ENCODE measurements around the gene B9D1. TPM values are rescaled to one million over a fixed set of nuclear protein-coding genes. Genes with fewer than 3 reads are reported as not detected.

The B9D1 gene
- total RNA-seq, 3 donors from 2014 or later (not counting 1 experiment from before 2014, with no cell fraction given), result 3.1 to 7.5 (median 3.7) TPM

- Mint-ChIP-seq H3K4me3 (no peak overlapping the region), H3K27me3 (ENCODE audit: low read depth in 2 of 2) (peaks cover 0 to 10% of the 10 kb centered on the region in 2 donors), H3K9me3 (no peaks in the 10 kb centered on the region), H3K36me3 (no peaks in the 10 kb centered on the region), H3K27ac (no peak overlapping the region), H3K4me1 (no peaks in the 10 kb centered on the region)
- Histone ChIP-seq H3K4me1 (ENCODE audit: control insufficient read depth, insufficient read depth, low read length) (peaks cover 10% of the 10 kb centered on the region), H3K4me3 (ENCODE audit: low read length) (no peak overlapping the region), H3K27me3 (ENCODE audit: control insufficient read depth, insufficient read depth, low read length) (no peaks in the 10 kb centered on the region), H3K27ac (ENCODE audit: low read length) (no peak overlapping the region), H3K9me3 (ENCODE audit: control insufficient read depth, insufficient read depth, low read length) (no peaks in the 10 kb centered on the region), H3K36me3 (ENCODE audit: control insufficient read depth, insufficient read depth, low read length) (no peaks in the 10 kb centered on the region)
- 88% methylated on average over 4 of the region's 4 CpGs for WGBS (ENCODE audit: insufficient coverage)
- ATAC-seq, result no peak
- intact Hi-C loops (cut with micrococcal nuclease), result no loop called here
- no peak for DNase-seq
- no peak for TF ChIP-seq CTCF (IDR thresholded peaks at IDR 0.05)
Observed at GRCh38 chr17:19299214-19299747, 63.2 kb downstream of the B9D1 start.

GRCh38 chr17:19298569-19299213 is 63.8 kb downstream of the B9D1 start:
- Mint-ChIP-seq H3K36me3 (no peaks in the 10 kb centered on the region), H3K27ac (no peak overlapping the region), H3K4me3 (no peak overlapping the region), H3K4me1 (no peaks in the 10 kb centered on the region), H3K9me3 (no peaks in the 10 kb centered on the region), H3K27me3 (ENCODE audit: low read depth in 2 of 2) (peaks cover 0 to 10% of the 10 kb centered on the region in 2 donors)
- Histone ChIP-seq H3K4me3 (ENCODE audit: low read length) (no peak overlapping the region), H3K27ac (ENCODE audit: low read length) (no peak overlapping the region), H3K4me1 (ENCODE audit: control insufficient read depth, insufficient read depth, low read length) (peaks cover 6% of the 10 kb centered on the region), H3K9me3 (ENCODE audit: control insufficient read depth, insufficient read depth, low read length) (no peaks in the 10 kb centered on the region), H3K36me3 (ENCODE audit: control insufficient read depth, insufficient read depth, low read length) (no peaks in the 10 kb centered on the region), H3K27me3 (ENCODE audit: control insufficient read depth, insufficient read depth, low read length) (no peaks in the 10 kb centered on the region)
- no peak for TF ChIP-seq CTCF (IDR thresholded peaks at IDR 0.05)
- DNase-seq (no peak), ATAC-seq (no peak)
- 90% methylated on average over 5 of the region's 6 CpGs for WGBS (ENCODE audit: insufficient coverage)
- intact Hi-C loops (cut with micrococcal nuclease), result no loop called here

GRCh38 chr17:19296786-19297778 is 65.4 kb downstream of the B9D1 start:
- H3K4me1 ChIP-seq (ENCODE audit: control insufficient read depth, insufficient read depth, low read length), result no peaks in the 10 kb centered on the region
- Mint-ChIP-seq H3K27ac (no peak overlapping the region), H3K36me3 (no peaks in the 10 kb centered on the region), H3K4me3 (no peak overlapping the region), H3K27me3 (ENCODE audit: low read depth in 2 of 2) (peaks cover 0 to 10% of the 10 kb centered on the region in 2 donors), H3K4me1 (no peaks in the 10 kb centered on the region), H3K9me3 (no peaks in the 10 kb centered on the region)
- intact Hi-C loops (cut with micrococcal nuclease), result no loop called here
- WGBS (ENCODE audit: insufficient coverage), result 92% methylated on average over 11 of the region's 11 CpGs
- H3K36me3 ChIP-seq (ENCODE audit: control insufficient read depth, insufficient read depth, low read length), result no peaks in the 10 kb centered on the region
- no peaks in the 10 kb centered on the region for H3K27me3 ChIP-seq (ENCODE audit: control insufficient read depth, insufficient read depth, low read length)
- ATAC-seq (no peak), DNase-seq (no peak)
- H3K9me3 ChIP-seq (ENCODE audit: control insufficient read depth, insufficient read depth, low read length), result no peaks in the 10 kb centered on the region
- TF ChIP-seq CTCF (IDR thresholded peaks at IDR 0.05), result no peak
- H3K27ac ChIP-seq (ENCODE audit: low read length), result no peak overlapping the region
- H3K4me3 ChIP-seq (ENCODE audit: low read length), result no peak overlapping the region

Measured in natural killer cell (primary cell).